ENCODE measurements around the gene LGR6.

Gene LGR6

GRCh38 chr1:202323731-202324130 is 130.1 kb downstream of the LGR6 start:
- no peak for TF ChIP-seq CTCF (IDR thresholded peaks at IDR 0.05; ENCODE audit: low read depth, low read length)
- no peak overlapping the region for H3K4me3 ChIP-seq (ENCODE audit: low read depth, low read length)

- no peak overlapping the region for H3K4me3 ChIP-seq (ENCODE audit: low read depth, low read length)
- no peak for TF ChIP-seq CTCF (IDR thresholded peaks at IDR 0.05; ENCODE audit: low read depth, low read length)
These were observed 131.0 kb downstream of the LGR6 start for GRCh38 chr1:202324646-202325045.

GRCh38 chr1:202329891-202330290 is 136.3 kb downstream of the LGR6 start:
- TF ChIP-seq CTCF (IDR thresholded peaks at IDR 0.05; ENCODE audit: low read depth, low read length) = no peak
- no peak overlapping the region for H3K4me3 ChIP-seq (ENCODE audit: low read depth, low read length)

GRCh38 chr1:202333861-202334260 is 140.3 kb downstream of the LGR6 start:
- no peak overlapping the region for H3K4me3 ChIP-seq (ENCODE audit: low read depth, low read length)
- TF ChIP-seq CTCF (IDR thresholded peaks at IDR 0.05; ENCODE audit: low read depth, low read length) = no peak

- 0 out of 2 replicates have a peak, but pooled peaks have one; percentile 40 for TF ChIP-seq CTCF (IDR thresholded peaks at IDR 0.05; ENCODE audit: low read depth, low read length)
- H3K4me3 ChIP-seq (ENCODE audit: low read depth, low read length) = no peak overlapping the region
These were observed 150.2 kb downstream of the LGR6 start for GRCh38 chr1:202343652-202344349.

- no peak overlapping the region for H3K4me3 ChIP-seq (ENCODE audit: low read depth, low read length)
- no peak for TF ChIP-seq CTCF (IDR thresholded peaks at IDR 0.05; ENCODE audit: low read depth, low read length)
These were observed 154.5 kb downstream of the LGR6 start for GRCh38 chr1:202348005-202348508.

- no peak for TF ChIP-seq CTCF (IDR thresholded peaks at IDR 0.05; ENCODE audit: low read depth, low read length)
- peak within 1 kb of the TSS; percentile 98 for H3K4me3 ChIP-seq (ENCODE audit: low read depth, low read length)
These were observed 155.1 kb downstream of the LGR6 start, which contains the start of gene PPP1R12B for GRCh38 chr1:202348509-202349205. Gene PPP1R12B, plus strand, starts transcription at chr1:202348699. Its CDS starts 153 bp downstream, at chr1:202348852.

Measured in WI38 (cell line).